Measurements from ENCODE around the gene NOM1.
"Not testable (repeated sequence)": the region's sequence is repeated elsewhere in the genome, so short reads cannot be mapped to it uniquely, and the experiment has no call there.

The NOM1 gene, protein sequence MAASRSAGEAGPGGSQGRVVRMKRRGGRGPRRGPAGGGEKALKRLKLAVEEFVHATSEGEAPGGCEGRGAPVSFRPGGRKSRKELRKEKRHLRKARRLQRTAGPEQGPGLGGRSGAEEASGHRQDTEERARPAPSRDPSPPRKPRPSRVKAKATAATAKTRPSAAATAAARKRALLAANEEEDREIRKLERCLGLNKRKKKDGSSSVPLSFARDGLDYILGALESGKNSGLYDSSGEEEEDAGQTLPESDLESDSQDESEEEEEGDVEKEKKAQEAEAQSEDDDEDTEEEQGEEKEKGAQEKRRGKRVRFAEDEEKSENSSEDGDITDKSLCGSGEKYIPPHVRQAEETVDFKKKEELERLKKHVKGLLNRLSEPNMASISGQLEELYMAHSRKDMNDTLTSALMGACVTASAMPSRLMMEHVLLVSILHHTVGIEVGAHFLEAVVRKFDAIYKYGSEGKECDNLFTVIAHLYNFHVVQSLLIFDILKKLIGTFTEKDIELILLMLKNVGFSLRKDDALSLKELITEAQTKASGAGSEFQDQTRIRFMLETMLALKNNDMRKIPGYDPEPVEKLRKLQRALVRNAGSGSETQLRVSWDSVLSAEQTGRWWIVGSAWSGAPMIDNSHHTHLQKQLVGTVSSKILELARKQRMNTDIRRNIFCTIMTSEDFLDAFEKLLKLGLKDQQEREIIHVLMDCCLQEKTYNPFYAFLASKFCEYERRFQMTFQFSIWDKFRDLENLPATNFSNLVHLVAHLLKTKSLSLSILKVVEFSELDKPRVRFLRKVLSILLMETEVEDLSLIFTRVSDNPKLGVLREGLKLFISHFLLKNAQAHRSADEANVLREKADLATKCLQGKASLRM

GRCh38 chr7:156949541-156950380, at the start of gene NOM1:
NOM1 (plus strand) TSS chr7:156949712; CDS start chr7:156949738, 26 bp downstream.
- peaks cover 28% of the 10 kb centered on the region for H3K4me1 Mint-ChIP-seq (ENCODE audit: low read depth)
- peaks cover 6% of the 10 kb centered on the region for H3K36me3 Mint-ChIP-seq
- peak within 1 kb of the TSS; percentile 95 for H3K27ac Mint-ChIP-seq
- no peaks in the 10 kb centered on the region for H3K9me3 Mint-ChIP-seq (ENCODE audit: low read depth)
- peak within 1 kb of the TSS; percentile 97 for H3K4me3 Mint-ChIP-seq
- peaks cover 2% of the 10 kb centered on the region for H3K27me3 Mint-ChIP-seq

- not testable (repeated sequence) for H3K36me3 Mint-ChIP-seq; H3K27ac Mint-ChIP-seq; H3K4me3 Mint-ChIP-seq; H3K27me3 Mint-ChIP-seq; H3K9me3 Mint-ChIP-seq (ENCODE audit: low read depth)
- H3K4me1 Mint-ChIP-seq (ENCODE audit: low read depth): peaks cover 27% of the 10 kb centered on the region
Measured at GRCh38 chr7:156900093-156900492, 49.4 kb upstream of the NOM1 start.

DNA sequence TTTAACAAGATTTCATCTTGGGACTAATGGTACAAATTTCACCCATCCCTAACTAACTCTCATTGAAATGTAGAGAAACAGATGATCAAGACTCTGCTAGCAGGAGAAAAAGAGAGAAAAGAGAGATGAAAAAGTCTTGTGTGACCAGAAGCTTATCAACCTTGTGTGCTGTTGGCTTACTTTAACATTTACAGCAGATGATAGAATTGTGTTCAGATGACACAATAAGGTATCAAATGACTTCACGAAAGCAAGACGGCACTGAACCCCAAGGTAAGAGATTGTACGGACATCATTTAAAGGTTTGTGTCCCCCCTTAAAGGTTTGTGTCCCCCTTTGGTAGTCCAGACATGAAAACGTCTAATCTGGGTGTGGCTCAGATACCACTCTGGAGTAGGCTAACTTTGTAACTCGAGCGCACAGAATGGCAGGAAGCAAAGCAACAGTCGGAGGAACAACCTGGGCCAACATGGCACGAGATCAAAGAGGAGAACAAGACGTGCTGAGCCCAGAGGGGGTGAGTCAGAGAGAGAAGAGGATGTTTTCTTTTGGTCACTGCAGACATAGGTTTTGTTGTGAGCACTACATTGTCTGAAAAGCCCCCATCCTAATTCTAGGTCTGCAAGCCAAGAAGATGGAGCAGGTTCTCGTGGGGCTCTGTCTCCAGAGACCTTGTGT, 46.1 kb upstream of the NOM1 start:
- H3K4me3 Mint-ChIP-seq: peak overlapping the region; percentile 73
- H3K27ac Mint-ChIP-seq: peak overlapping the region; percentile 51
- H3K4me1 Mint-ChIP-seq (ENCODE audit: low read depth): peaks cover 14% of the 10 kb centered on the region
- H3K27me3 Mint-ChIP-seq: no peaks in the 10 kb centered on the region
- no peaks in the 10 kb centered on the region for H3K9me3 Mint-ChIP-seq (ENCODE audit: low read depth)
- H3K36me3 Mint-ChIP-seq: no peaks in the 10 kb centered on the region

DNA sequence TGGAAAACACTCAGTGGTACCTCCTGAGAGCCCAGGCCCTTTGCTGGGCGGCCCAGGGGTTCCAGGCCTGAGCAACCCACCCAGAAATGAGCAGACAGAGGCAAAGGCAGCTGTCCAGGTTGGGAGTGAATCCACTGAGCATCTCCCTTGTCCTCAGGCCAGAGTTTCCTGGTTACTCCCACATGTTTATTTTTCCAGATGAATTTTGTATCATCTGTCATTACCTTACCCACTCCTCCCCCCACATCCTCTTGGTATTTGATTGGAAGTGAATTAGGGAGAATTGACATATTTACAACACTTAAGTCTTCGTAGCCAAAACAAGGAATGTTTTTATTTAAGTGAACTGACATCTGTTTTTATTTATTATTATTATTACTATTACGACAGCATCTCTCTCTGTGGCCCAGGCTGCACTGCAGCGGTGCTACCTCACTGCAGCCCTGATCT, 43.3 kb upstream of the NOM1 start:
- Mint-ChIP-seq H3K36me3 (no peaks in the 10 kb centered on the region), H3K27me3 (no peaks in the 10 kb centered on the region), H3K4me1 (ENCODE audit: low read depth) (peaks cover 18% of the 10 kb centered on the region), H3K27ac (no peak overlapping the region), H3K9me3 (ENCODE audit: low read depth) (no peaks in the 10 kb centered on the region), H3K4me3 (no peak overlapping the region)

GRCh38 chr7:156907656-156908055, 41.9 kb upstream of the NOM1 start:
- no peak overlapping the region for H3K4me3 Mint-ChIP-seq
- H3K4me1 Mint-ChIP-seq (ENCODE audit: low read depth): peaks cover 15% of the 10 kb centered on the region
- H3K9me3 Mint-ChIP-seq (ENCODE audit: low read depth): no peaks in the 10 kb centered on the region
- H3K27ac Mint-ChIP-seq: no peak overlapping the region
- H3K36me3 Mint-ChIP-seq: no peaks in the 10 kb centered on the region
- no peaks in the 10 kb centered on the region for H3K27me3 Mint-ChIP-seq

- not testable (repeated sequence) for H3K9me3 Mint-ChIP-seq (ENCODE audit: low read depth); H3K36me3 Mint-ChIP-seq; H3K4me1 Mint-ChIP-seq (ENCODE audit: low read depth); H3K27me3 Mint-ChIP-seq; H3K27ac Mint-ChIP-seq; H3K4me3 Mint-ChIP-seq
Measured at GRCh38 chr7:156909574-156910252, 39.8 kb upstream of the NOM1 start.

- Mint-ChIP-seq H3K4me1 (ENCODE audit: low read depth) (peaks cover 23% of the 10 kb centered on the region), H3K27me3 (peaks cover 2% of the 10 kb centered on the region), H3K4me3 (no peak overlapping the region), H3K27ac (no peak overlapping the region), H3K36me3 (no peaks in the 10 kb centered on the region), H3K9me3 (ENCODE audit: low read depth) (peaks cover 2% of the 10 kb centered on the region)
Measured at GRCh38 chr7:156918635-156919034, 30.9 kb upstream of the NOM1 start.

DNA sequence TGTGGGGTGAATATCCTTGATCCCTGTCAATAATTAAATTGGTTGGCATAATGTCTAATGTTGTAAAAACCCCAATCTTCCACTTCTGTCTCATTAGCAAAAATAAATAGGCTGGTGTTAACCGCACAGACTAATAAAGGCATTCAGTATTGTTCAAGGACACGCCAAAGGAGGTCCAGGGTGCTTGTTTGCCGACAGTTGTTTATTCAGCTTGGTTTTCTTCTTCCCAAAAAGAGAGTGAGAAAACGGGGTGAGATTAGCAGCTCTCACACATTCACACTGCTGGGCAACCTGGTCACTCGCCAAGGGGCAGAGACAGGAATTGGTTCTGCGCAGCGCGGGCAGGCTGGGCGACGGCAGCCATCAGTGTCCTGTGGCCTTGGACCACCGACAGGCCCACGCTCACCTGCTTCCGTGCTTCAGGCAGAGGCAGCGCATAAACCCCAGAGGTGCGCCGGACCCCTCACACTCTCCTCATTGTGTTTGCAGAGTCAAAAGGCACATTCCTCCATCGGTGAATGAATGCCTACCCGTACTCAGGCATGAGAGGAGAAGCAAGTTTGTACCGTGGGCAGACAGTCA, 30.3 kb upstream of the NOM1 start:
- Mint-ChIP-seq H3K27ac (no peak overlapping the region), H3K9me3 (ENCODE audit: low read depth) (peaks cover 2% of the 10 kb centered on the region)

GRCh38 chr7:156920076-156920475, 29.4 kb upstream of the NOM1 start:
- Mint-ChIP-seq H3K27me3 (peaks cover 2% of the 10 kb centered on the region), H3K27ac (no peak overlapping the region), H3K4me1 (ENCODE audit: low read depth) (peaks cover 31% of the 10 kb centered on the region), H3K36me3 (no peaks in the 10 kb centered on the region), H3K4me3 (no peak overlapping the region), H3K9me3 (ENCODE audit: low read depth) (peaks cover 2% of the 10 kb centered on the region)

More for the DNA sequence above, 30.3 kb upstream of the NOM1 start:
- peaks cover 2% of the 10 kb centered on the region for H3K27me3 Mint-ChIP-seq
- no peak overlapping the region for H3K4me3 Mint-ChIP-seq
- no peaks in the 10 kb centered on the region for H3K36me3 Mint-ChIP-seq
- peaks cover 28% of the 10 kb centered on the region for H3K4me1 Mint-ChIP-seq (ENCODE audit: low read depth)

DNA sequence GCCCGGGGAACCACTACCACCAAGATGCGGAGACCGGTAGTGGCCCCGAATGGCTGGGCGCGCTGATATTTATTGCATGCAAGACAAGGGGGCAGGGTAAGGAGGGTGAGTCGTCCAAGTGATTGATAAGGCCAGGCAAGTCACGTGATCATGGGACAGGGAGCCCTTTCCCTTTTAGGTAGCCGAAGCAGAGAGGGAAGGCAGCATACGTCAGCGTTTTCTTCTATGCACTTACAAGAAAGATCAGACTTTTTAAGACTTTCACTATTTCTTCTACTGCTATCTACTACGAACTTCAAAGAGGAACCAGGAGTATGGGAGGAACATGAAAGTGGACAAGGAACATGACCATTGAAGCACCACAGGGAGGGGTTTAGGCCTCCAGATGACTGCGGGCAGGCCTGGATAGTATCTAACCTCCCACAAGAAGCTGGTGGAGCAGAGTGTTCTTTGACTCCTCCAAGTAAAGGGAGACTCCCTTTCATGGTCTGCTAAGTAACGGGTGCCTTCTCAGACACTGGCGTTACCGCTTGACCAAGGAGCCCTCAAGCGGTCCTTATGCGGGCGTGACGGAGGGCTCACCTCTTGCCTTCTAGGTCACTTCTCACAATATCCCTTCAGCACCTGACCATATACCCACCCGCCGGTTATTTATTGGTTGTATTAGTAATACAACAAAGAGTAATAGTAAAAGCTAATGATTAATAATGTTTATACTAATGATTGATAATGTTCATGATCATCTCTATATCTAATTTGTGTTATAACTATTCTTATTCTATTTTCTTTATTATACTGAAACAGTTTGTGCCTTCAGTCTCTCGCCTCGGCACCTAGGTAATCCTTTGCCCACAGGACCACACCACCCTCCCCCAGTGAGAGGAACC, 28.8 kb upstream of the NOM1 start:
- H3K9me3 Mint-ChIP-seq (ENCODE audit: low read depth); H3K27ac Mint-ChIP-seq; H3K27me3 Mint-ChIP-seq; H3K36me3 Mint-ChIP-seq; H3K4me3 Mint-ChIP-seq: not testable (repeated sequence)
- H3K4me1 Mint-ChIP-seq (ENCODE audit: low read depth): peaks cover 31% of the 10 kb centered on the region

DNA sequence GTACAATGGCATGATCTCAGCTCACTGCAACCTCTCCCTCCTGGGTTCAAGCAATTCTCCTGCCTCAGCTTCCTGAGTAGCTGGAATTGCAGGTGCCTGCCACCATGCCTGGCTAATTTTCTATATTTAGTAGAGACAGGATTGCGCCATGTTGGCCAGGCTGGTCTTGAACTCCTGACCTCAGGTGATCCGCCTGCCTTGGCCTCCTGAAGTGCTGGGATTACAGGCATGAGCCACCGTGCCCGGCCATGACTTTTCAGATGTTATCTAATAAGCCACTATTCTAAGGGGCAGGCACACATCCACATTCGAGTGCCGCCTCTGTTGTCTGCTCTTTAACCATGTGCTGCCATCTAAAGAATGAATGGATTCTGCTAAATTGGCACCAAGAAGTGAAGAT, 27.2 kb upstream of the NOM1 start:
- Mint-ChIP-seq H3K4me1 (ENCODE audit: low read depth) (peaks cover 31% of the 10 kb centered on the region), H3K4me3 (peak overlapping the region; percentile 73)
- not testable (repeated sequence) for H3K36me3 Mint-ChIP-seq; H3K27ac Mint-ChIP-seq; H3K27me3 Mint-ChIP-seq; H3K9me3 Mint-ChIP-seq (ENCODE audit: low read depth)

- not testable (repeated sequence) for H3K4me3 Mint-ChIP-seq; H3K27me3 Mint-ChIP-seq; H3K9me3 Mint-ChIP-seq (ENCODE audit: low read depth); H3K36me3 Mint-ChIP-seq; H3K27ac Mint-ChIP-seq
- H3K4me1 Mint-ChIP-seq (ENCODE audit: low read depth): peaks cover 42% of the 10 kb centered on the region
Measured at GRCh38 chr7:156925821-156926220, 23.7 kb upstream of the NOM1 start.

Data from activated naive CD8-positive, alpha-beta T cell (primary cell).